Tibial nerve (tissue), 4 donors: Measurements from ENCODE around the gene UPK3A.

ENCODE experiments used
- EP300 ChIP-seq, 2 donors: sonication (generic); formaldehyde crosslinking; IDR thresholded peaks; one replicate each; pipeline ENCODE4 v1.6.1; 2017; ENCODE audit warnings: antibody characterized with exemption in 2 of 2, mild to moderate bottlenecking in 1 of 2
- TF ChIP-seq, protein P1 (sequence below), 5 experiments: fragments of 200-600 bp in 3 of 5; fragments of 450-650 bp in 2 of 5; sonication (generic) in 3 of 5; IDR thresholded peaks; one replicate each; pipeline ENCODE4 v1.5.1; 2016 to 2019; ENCODE audit warnings: antibody characterized with exemption in 5 of 5, mild to moderate bottlenecking in 3 of 5, moderate library complexity in 2 of 5

DNA sequence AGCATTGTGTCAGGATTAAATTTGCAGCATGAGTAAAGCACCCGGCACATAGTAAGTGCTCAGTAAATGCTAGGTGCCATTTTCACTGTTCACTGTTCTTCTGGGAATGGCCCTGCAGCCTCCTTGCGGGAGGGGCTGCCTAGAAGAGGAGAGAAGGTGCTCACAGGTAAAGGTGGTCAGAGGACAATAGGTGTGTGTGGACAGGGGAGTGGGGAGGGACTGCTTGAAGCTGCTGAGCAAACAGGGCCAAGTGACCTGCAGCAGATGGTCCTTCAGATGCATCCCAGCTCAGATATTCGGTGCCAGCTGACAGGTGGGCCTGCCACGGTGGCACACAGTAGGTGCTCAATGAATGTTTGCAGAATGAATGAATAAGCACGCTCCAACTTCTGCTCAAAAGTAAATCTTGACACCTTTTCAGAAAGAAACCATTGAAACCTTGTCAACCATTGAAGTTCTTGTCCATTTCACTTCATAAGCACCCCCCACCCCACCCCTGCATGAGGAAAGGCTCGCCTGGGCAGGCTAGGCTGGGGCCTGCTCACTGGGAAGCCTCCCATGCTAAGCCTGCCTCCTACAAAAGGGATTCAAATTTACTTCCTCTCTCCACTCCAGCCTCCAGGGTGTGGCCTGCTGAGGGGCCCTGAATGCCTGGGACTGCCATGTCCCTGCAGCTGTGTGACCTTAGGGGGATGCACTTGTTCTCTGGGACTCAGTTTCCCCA lies 45.6 kb upstream of the UPK3A start:
- TF ChIP-seq EP300 (IDR thresholded peaks at IDR 0.05): no peak
- TF ChIP-seq, protein P1, sequence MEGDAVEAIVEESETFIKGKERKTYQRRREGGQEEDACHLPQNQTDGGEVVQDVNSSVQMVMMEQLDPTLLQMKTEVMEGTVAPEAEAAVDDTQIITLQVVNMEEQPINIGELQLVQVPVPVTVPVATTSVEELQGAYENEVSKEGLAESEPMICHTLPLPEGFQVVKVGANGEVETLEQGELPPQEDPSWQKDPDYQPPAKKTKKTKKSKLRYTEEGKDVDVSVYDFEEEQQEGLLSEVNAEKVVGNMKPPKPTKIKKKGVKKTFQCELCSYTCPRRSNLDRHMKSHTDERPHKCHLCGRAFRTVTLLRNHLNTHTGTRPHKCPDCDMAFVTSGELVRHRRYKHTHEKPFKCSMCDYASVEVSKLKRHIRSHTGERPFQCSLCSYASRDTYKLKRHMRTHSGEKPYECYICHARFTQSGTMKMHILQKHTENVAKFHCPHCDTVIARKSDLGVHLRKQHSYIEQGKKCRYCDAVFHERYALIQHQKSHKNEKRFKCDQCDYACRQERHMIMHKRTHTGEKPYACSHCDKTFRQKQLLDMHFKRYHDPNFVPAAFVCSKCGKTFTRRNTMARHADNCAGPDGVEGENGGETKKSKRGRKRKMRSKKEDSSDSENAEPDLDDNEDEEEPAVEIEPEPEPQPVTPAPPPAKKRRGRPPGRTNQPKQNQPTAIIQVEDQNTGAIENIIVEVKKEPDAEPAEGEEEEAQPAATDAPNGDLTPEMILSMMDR (IDR thresholded peaks at IDR 0.05): no peak
